T-helper 9 cell (primary cell): Measurements from ENCODE around the gene C5orf46.
"Not testable (repeated sequence)": the region's sequence is repeated elsewhere in the genome, so short reads cannot be mapped to it uniquely, and the experiment has no call there.

Source experiments
- DNase-seq: peaks from one replicate; pipeline ENCODE4 v3.0.0-alpha.2; 2020

The C5orf46 gene

DNA sequence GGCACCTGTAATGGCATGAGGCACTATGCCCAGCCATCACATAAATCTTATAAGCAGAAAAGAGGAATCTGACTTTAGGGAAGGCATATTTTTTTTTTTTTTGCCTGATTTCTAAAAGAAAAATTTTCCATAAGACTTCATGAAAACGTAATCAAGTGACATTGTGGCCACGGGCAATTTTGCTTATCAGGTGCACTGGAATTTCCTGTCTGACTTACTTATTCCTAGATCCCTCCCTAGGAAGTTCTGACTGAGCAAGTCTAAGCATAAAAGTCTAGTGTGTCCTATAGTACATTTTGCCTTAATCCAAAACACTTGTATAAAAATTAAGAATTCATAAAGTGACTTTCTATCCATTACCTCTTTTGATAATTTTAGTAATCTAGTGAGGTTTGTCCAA is 12.5 kb downstream of the C5orf46 start:
- DNase-seq: no peak

DNA sequence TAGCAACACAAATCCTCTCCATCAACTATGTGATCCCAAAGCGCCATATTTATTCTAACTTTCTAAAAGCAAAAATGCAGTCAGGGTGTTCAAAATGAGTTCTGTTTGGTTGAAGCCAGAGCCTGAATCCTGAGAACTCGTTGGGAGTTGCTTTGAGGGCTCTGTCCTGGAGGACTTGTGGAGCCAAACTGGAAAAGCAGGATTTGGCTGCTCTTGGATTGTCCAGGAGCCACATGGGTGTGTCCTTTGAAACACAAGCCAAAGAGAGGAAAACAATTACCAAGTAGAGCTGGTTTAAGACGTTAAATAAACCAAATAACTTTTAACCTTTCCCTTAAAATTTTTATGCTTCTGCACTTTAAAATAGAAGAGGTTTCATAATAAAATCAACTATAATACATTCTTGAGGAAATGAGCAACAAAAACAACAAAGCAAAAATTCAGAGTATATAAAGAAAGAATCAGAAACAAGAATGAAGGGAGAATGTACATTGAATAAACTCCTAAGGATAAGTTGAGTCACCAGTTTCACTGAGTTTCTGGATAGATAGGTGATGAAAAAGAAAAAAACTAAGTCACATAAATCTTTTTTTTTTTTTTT is 13.5 kb downstream of the C5orf46 start:
- DNase-seq: no peak

DNA sequence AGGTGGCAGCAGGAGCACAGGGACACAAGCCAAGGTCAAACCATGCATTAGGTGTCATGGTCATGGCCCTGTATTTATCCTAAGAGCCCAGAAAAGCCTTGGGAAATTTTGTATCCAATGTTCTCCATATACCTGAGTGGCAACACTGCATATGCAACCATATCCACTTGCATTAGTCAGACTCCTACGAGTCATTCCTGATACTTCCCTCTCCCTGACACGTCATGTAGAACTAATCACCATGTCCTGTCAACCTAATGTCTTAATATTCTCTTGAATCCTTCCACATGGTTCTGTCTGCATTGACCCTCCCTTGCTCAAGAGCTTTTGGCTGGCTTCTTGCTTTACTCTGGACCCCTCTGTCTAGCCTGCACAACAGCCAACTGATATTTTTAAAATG is 18.4 kb downstream of the C5orf46 start:
- no peak for DNase-seq

DNA sequence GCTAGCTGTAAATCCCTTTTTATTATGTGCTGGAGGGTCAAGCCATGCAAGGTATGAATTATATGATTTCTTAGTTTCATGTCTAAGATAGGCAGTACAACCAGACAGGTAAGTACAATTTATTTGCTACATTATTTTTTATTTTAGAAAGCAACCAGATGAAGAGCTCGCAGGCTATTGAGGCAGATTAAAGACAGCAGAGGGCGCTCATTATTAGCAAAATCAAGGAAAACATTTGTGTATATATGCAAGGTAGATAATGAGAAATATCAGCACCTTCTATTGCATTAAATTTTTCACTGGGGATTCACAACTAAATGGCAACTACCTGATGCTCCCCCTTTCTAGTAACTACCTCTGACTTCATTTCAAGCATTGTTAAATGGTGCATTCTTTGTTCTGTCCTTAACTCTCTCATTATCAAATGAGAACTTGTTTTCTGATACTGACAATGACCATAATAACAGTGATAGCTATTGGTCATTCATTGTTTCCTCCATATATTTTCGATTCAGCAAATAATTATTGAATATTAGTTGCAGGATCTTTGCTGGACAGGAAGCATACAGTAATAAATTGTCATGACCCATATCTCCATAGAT is 19.2 kb downstream of the C5orf46 start:
- no peak for DNase-seq

DNA sequence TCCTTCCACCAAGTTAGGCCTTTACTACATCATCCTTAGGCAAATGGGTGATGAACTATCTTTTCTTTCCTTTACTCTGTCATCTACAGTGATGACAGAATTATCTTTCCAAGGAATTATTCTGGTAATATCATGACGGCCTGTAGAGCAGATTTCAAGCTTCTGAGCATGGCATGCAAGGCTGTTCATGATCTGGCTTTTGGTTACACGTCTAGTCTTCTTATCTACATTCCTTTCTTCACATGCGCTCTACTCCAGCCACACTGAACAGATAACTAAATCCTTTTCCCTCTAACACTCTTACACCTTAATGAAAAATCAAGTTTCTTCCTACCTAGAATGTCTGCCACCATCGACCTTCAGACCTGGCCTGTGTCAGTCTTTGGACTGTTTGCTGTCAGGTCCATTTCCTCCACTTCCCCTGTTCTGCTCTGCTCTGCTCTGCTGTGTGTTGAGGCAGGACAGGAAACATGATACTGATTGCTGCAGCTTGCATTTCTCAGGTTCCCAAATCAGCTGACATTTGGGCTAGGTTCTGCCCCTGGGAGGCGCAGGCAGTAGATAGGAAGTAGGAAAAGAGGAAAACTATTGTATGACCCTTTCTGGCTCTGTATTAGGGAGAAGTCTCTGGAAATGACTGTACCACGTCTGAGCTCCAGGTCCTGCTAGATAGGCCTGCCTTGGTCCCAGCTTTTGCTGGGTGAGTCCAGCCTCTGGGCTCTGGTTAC is 23.6 kb downstream of the C5orf46 start:
- no peak for DNase-seq

DNA sequence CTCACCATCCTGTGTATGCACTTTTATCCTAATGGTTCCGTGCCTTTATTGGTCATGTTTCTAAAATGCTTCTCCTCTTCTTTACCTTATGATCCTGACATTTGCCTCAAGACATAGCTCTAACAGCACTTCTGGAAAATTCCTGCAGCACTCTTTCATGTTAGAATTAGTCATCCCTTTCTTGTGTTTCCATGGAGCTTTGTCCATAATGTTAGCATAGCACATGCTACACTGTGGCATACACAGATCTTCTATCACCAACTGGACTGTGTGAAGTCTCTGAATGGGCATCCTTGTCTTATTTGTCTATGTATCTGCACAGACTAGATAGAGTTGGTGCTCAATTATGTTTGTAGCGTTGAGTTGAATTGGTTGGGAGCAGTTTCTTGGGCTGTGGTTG is 25.9 kb downstream of the C5orf46 start:
- DNase-seq: no peak

DNA sequence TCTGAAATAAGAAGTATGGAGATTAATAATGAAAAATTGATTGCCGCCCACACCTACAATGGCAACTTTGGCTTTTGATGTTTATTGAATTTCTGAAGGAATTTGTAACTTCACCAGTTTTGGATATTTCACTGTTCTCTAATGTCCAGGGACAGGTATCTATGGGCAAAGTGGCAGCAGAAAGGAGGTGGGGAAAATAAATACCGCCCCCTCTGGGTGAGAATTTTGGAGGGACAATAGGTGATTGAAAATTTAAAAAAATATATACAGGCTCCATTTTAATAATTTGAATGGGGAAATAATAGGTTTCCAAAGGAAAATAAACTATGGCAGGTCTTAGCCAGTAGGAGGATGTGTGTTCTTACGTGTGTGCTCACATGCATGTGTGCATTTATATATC is 26.6 kb downstream of the C5orf46 start:
- DNase-seq: no peak

DNA sequence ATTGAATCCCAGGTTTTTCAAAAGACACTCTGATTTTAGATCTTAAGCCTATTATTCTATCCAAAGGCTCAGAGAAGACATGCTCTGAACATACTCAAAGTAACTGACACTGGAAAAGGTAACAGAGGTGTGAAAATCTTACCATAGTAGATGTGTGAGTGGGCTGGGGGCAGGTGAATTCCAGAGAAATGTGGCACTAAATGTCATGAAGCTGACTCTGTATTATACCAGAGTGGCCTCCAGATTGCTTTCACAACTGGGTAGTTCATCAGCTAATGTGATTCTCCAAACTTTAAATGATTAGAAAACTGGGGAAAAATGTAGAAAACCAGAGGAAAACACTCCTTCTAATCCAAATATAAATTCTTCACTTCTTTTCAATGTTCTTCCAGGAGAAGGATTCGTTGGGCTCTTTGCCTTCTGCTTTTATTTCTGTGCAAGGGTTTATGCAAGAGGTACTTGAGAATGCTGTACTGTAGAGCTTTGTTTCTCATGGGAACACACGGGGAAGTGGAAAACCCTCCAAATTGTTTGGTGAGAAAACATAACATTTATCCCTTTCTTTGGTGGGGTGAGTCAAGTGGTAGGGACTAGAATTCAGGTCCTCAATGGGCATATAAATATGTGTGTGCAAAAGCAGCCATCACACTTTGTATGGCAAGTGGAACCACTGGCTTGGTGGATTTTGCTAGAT is 28.1 kb downstream of the C5orf46 start, which contains the start of gene SCGB3A2:
Gene SCGB3A2 (plus strand): TSS at position 646 of the 694 bp plus-strand sequence. CDS start 93 bp downstream, outside the sequence.
- DNase-seq: no peak

DNA sequence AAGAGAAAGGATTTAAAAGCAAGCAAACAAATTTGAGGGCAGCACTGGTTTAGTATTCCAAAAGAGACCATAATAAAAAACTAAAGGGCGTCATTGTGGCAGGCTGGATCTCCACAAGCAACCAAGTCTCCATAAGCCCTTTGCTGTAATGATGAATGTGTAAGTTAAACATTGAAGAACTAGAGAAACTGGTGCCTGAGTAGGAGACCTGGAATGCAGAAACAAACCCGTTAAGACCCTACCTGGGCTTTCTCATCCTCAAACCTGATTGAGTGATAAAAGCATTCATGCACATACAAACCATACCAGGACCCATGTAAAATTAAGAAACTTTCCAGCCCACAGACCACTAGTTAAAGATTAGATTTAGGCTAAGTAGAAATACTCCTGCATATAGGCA is 29.7 kb downstream of the C5orf46 start:
- DNase-seq: no peak

DNA sequence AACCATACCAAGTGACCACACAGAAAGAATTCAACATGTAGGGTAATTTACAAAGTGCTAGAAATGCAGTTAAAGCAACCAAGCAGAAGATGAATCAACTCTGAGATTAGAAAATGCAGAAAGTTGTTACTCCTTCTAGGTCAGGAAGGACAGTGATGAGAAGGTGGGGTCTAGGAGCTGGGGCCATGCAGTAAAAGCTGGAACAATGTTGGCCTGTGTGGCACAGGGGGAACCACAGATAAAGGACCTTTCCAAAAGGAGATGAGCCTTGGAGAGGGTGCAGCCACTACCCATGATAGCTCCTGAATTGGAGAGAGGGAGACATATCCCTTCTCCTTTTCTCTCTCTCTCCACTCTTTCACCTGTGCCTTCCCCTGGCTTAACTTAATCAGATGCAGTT is 30.2 kb downstream of the C5orf46 start:
- DNase-seq: no peak

DNA sequence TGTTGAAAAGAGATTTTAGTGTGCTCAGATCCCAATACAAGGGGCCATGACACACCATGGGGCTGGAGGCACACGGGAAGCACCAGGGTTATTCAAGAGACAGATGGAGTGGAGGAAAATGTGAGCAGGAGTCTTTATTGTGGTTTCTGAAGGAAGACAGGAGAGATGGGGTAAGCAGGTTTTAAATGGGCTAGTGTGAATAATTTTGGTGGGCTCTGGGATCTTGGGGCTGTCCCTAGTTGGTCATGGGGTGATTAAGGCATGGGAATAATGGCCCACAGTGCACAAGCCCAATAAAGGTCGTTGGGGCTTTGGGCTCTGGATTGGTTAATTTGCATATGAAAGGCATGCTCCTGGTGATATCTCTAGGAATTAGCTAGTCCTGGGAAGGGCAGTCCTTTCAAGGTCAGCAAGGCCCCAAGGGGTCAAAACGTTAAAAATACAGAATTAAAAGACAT is 31.4 kb downstream of the C5orf46 start:
- no peak for DNase-seq

DNA sequence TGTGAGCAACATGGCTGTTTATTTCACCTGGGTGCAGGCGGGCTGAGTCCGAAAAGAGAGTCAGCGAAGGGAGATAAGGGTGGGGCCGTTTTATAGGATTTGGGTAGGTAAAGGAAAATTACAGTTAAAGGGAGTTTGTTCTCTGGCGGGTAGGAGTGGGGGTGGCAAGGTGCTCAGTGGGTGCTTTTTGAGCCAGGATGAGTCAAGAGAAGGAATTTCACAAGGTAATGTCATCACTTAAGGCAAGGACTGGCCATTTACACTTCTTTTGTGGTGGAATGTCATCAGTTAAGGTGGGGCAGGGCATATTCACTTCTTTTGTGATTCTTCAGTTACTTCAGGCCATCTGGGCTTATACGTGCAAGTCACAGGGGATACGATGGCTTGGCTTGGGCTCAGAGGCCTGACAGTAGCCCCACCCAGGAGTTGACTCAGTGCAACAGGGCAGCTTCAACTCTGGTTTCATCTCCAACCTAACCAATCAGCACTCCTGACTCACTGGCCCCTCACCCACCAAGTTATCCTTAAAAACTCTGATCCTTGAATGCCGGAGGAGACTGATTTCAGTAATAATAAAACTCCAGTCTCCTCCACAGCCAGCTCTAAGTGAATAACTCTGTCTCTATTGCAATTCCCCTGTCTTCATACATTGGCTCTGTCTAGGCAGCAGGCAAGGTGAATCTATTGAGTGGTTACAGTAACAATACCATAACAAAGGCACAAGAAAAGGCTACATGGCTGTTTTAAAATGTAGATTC is 32.0 kb downstream of the C5orf46 start:
- not testable (repeated sequence) for DNase-seq

DNA sequence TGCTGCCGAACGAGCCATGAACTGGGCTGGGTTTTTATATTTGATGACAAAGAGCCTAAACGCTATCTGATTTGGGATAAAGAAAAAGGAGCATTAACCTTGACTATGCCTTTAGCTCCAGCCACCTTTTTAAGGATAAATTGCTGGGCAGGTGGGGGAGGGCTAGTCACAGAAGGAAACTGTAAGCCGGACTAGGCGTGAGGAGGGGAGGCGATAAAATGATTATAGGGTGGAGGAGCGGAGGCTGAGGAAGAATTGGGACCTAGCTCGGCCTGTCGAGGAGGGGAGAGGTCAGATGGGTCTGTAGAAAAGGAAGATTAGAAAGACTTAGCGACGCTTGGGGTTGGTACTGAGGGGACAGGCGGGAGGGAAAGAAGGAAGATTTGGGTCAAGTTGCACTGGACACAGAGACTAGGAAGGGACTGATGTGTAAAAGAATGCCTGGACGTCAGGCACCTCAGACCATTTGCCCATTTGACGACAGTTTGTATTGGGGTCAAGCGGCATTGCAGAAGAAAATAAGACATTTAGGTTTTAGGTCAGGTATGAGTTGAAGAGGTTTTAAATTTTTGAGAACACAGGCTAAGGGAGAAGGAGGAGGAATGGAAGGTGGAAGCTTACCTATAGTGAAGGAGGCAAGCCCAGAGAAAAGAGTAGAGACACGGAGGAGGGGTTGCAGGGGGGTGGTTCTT is 33.4 kb downstream of the C5orf46 start:
- DNase-seq: not testable (repeated sequence)

DNA sequence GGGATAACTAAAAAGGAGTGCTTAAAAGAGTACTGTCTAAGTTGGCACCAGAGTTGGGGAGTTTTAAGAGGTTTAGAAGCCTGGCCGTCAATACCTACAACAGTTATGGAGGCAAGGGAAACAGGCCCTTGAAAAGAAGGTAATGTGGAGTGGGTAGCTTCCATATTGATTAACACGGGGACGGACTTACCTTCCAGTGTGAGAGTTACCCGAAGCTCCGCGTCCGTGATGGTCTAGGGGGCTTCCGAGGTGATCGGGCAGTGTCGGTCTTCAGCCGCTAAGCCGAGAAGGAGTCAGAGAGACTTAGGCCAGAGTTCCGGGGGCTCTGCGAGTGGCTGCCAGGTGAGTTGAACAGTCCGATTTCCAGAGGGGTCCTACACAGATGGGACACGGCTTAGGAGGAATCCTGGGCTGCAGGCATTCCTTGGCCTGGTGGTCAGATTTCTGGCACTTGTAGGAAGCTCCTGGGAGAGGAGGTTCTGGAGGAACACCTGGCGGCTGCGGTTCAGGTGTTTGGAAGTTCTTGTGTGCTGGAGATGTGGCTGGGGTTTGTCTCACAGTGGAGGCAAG is 34.3 kb downstream of the C5orf46 start:
- not testable (repeated sequence) for DNase-seq

DNA sequence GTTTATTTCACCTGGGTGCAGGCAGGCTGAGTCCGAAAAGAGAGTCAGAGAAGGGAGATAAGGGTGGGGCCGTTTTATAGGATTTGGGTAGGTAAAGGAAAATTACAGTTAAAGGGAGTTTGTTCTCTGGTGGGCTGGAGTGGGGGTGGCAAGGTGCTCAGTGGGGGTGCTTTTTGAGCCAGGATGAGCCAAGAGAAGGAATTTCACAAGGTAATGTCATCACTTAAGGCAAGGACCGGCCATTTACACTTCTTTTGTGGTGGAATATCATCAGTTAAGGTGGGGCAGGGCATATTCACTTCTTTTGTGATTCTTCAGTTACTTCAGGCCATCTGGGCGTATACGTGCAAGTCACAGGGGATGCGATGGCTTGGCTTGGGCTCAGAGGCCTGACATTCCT is 36.4 kb downstream of the C5orf46 start:
- not testable (repeated sequence) for DNase-seq

DNA sequence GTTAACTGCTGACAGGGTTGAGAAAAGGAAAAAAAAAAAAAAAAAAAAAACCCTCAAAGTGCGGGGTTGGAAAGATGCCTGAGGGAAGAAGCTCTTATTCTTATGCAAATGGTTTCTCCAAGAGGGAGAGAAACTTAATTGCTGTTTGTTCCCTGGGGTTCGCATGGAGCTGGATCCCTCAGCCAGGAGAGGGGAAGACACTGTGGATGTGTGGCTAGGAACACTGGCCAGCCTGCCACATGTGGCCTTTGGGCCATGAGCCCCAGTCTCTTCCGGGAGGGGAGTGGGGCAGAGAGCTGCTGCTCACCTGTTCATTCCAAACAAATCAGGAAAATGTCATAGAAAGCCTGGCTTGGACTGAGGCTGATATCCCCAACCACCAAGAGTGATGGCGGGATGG is 37.2 kb downstream of the C5orf46 start:
- DNase-seq: no peak

DNA sequence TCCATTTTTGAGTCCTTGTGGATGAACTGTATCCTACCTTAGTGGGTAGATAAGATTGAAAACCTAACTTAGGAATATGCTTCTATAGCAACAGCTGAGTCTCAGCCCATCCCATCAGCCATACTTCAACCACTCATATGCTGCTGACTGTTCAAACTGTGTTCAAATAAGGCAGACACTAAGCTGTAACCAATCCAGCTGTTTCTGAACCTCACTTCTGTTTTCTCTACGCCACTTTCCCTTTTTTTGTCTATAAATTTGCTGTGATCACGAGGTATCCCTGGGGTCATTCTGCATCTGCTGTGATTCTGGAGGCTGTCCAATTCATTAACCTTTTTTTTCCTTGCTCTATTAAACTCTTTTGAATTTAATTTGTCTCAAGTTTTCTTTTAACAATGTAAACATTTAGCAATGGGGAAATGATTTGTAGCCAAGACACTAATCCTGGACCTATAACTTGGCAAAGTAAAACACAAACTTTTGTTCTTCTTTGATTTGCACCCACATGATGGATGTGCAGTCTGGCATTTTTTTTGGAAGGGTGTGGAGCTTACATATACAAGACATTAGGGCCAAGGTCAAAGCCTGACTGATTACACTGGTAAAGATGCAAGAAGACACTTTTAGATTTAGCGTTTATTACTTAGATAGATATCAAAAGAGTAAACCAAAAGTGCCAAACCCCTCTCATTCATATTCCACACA is 42.7 kb downstream of the C5orf46 start:
- DNase-seq: no peak

DNA sequence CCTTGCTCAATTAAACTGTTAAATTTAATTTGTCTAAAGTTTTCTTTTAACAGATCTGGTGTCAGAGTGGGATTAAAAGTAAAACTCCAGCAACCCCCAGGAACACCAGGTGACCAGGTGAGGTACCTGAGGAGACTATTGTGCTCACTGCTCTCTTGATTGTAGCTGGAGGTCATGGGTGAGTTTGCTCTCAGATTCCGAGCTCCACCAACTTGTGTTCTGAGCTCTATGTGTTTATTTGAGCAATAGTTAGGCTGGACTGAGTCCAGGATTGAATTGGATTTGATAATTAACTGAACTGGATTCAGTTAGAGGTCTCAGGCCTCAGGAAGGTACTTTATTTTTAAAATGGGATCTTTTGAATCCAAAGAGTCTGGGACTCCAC is 45.7 kb downstream of the C5orf46 start:
- no peak for DNase-seq

DNA sequence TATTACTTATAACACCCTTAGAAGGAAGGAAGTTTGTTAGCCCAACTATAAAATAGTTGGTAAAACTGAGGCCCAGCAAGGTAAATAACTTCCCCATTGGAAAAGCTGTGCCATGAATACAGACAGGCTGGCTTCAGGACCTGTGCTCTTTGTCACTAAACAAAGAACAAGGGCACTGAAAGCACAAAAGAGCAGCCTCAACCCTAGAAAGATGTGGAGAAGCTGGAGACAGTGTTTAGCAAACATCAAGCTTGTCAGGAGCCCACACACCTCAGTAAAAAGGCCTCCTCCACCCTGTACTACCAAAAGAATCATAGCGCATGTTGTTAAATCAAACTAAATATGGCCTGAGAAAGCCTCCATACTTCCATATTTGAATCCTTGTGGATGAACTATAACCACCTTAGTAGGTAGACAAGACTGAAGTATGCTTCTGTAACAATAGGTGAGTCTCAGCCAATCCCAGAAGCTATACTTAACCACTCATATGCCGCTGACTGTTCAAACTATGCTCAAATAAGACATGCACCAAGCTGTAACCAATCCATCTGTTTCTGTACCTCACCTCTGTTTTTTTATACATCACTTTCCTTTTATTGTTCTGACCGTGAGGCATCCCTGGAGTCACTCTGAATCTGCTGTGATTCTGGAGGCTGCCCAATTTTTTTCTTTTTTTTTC is 46.2 kb downstream of the C5orf46 start:
- DNase-seq: no peak

DNA sequence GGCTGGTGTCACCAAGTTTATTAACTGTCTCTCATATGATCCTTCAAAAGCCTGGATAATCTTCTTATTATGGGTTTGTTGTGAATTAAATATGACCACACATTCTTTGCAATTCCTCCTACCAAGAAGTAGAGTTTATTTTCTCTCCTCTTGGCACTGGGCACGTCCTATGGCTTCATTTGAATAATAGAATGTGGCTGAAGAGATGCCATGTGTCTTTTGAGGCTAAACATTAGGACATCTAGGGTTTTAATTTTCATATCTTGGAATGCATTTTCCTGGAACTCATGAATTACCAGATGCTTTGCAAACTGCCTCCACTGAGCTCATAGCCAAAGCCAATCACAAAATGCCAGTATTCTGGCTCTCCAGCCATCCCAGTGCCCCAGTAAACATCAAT is 47.8 kb downstream of the C5orf46 start:
- DNase-seq: no peak
